NCI-H226 (cell line): ENCODE measurements around the gene PMEL.
A peak's percentile ranks its signal among the peaks of the same experiment; 100 is the strongest.

ENCODE experiments used
- DNase-seq: peaks from one replicate; pipeline ENCODE4 v3.0.0-alpha.2; 2015

The PMEL gene

GRCh38 chr12:55982319-55982936 lies 16.6 kb upstream of the PMEL start:
- DNase-seq, result peak; percentile 63

- DNase-seq, result peak; percentile 67
Measured at GRCh38 chr12:55981882-55982281, 16.0 kb upstream of the PMEL start.

- peak; percentile 87 for DNase-seq
Measured at GRCh38 chr12:55979069-55979468, 13.2 kb upstream of the PMEL start.

GRCh38 chr12:55978393-55978792 lies 12.6 kb upstream of the PMEL start:
- no peak for DNase-seq

GRCh38 chr12:55974308-55974730 lies 8.5 kb upstream of the PMEL start:
- DNase-seq, result peak; percentile 32

GRCh38 chr12:55973599-55974307 lies 7.9 kb upstream of the PMEL start, which contains the start of gene RAB5B:
RAB5B (plus strand) TSS chr12:55974078; CDS start chr12:55986961, 12,883 bp downstream.
- peak; percentile 100 for DNase-seq

- DNase-seq, result no peak
Measured at GRCh38 chr12:55972911-55973598, 7.2 kb upstream of the PMEL start.

GRCh38 chr12:55972456-55972855 lies 6.6 kb upstream of the PMEL start:
- no peak for DNase-seq

GRCh38 chr12:55972042-55972441 lies 6.2 kb upstream of the PMEL start:
- DNase-seq, result peak; percentile 89

GRCh38 chr12:55970775-55971174 lies 4.9 kb upstream of the PMEL start:
- DNase-seq, result no peak

GRCh38 chr12:55969356-55969755 lies 3.5 kb upstream of the PMEL start:
- no peak for DNase-seq

GRCh38 chr12:55966408-55967281 lies 803 bp upstream of the PMEL start, which contains the start of gene CDK2:
CDK2 (plus strand) TSS chr12:55966830; CDS start chr12:55967009, 179 bp downstream.
- DNase-seq, result peak; percentile 85

GRCh38 chr12:55965240-55965639 lies 602 bp downstream of the PMEL start:
- DNase-seq, result no peak

GRCh38 chr12:55963760-55964159 lies 2.1 kb downstream of the PMEL start:
- DNase-seq, result no peak

GRCh38 chr12:55957106-55957859 lies 8.6 kb downstream of the PMEL start:
- DNase-seq, result no peak

- DNase-seq, result peak; percentile 86
Measured at GRCh38 chr12:55955800-55956508, 9.9 kb downstream of the PMEL start.

- DNase-seq, result no peak
Measured at GRCh38 chr12:55955344-55955743, 10.5 kb downstream of the PMEL start.

- no peak for DNase-seq
Measured at GRCh38 chr12:55946553-55946952, 19.3 kb downstream of the PMEL start.

- DNase-seq, result no peak
Measured at GRCh38 chr12:55942577-55943136, 23.2 kb downstream of the PMEL start.

- no peak for DNase-seq
Measured at GRCh38 chr12:55942055-55942454, 23.8 kb downstream of the PMEL start.
